WERI-Rb-1 (cell line): ENCODE results near the gene ARHGAP26.

ENCODE experiments used
- DNase-seq: peaks from one replicate; pipeline ENCODE4 v3.0.0-alpha.2; 2020
- H3K27ac ChIP-seq: fragments of 250-450 bp; sonication (Bioruptor Pico); 2 replicates; pipeline ENCODE4 v1.5.1; 2020; ENCODE audit warnings: mild to moderate bottlenecking, moderate library complexity
- H3K27me3 ChIP-seq: fragments of 250-450 bp; sonication (Bioruptor Pico); 2 replicates; pipeline ENCODE4 v1.5.1; 2021; ENCODE audit warnings: mild to moderate bottlenecking, low read depth, moderate library complexity; ENCODE audit not compliant: insufficient read depth, severe bottlenecking
- H3K36me3 ChIP-seq: fragments of 250-450 bp; sonication (Bioruptor Pico); 2 replicates; pipeline ENCODE4 v1.5.1; 2020; ENCODE audit warnings: mild to moderate bottlenecking, moderate library complexity
- H3K4me3 ChIP-seq: 2 replicates; pipeline ENCODE4 v1.5.1; 2011; ENCODE audit warnings: low read depth, mild to moderate bottlenecking, control low read depth, low read length
- H3K9me3 ChIP-seq: fragments of 250-450 bp; sonication (Bioruptor Pico); 2 replicates; pipeline ENCODE4 v1.5.1; 2021; ENCODE audit warnings: mild to moderate bottlenecking, moderate library complexity; ENCODE audit not compliant: severe bottlenecking
- CTCF ChIP-seq: IDR thresholded peaks from 2 replicates; pipeline ENCODE4 v1.5.1; 2011; ENCODE audit warnings: low read depth, mild to moderate bottlenecking, control low read depth, inconsistent platforms, low read length

Gene ARHGAP26

GRCh38 chr5:143230676-143230996 lies 460.5 kb downstream of the ARHGAP26 start:
- H3K27ac ChIP-seq: no peak overlapping the region
- H3K27me3 ChIP-seq: no peaks in the 10 kb centered on the region
- no peaks in the 10 kb centered on the region for H3K9me3 ChIP-seq
- H3K4me3 ChIP-seq: no peak overlapping the region
- TF ChIP-seq CTCF: no peak
- H3K36me3 ChIP-seq: no peaks in the 10 kb centered on the region
- no peak for DNase-seq

- Histone ChIP-seq H3K27ac (no peak overlapping the region), H3K9me3 (no peaks in the 10 kb centered on the region), H3K36me3 (no peaks in the 10 kb centered on the region), H3K4me3 (no peak overlapping the region), H3K27me3 (no peaks in the 10 kb centered on the region)
- TF ChIP-seq CTCF: no peak
- DNase-seq: no peak
These were observed 461.2 kb downstream of the ARHGAP26 start for GRCh38 chr5:143231416-143231815.

- DNase-seq: no peak
These were observed 462.0 kb downstream of the ARHGAP26 start for GRCh38 chr5:143231973-143232812.

GRCh38 chr5:143233031-143233430 lies 462.9 kb downstream of the ARHGAP26 start:
- Histone ChIP-seq H3K9me3 (no peaks in the 10 kb centered on the region), H3K36me3 (no peaks in the 10 kb centered on the region), H3K27me3 (no peaks in the 10 kb centered on the region), H3K27ac (no peak overlapping the region), H3K4me3 (no peak overlapping the region)
- no peak for TF ChIP-seq CTCF
- no peak for DNase-seq

More at GRCh38 chr5:143231973-143232812, 462.0 kb downstream of the ARHGAP26 start:
- no peaks in the 10 kb centered on the region for H3K27me3 ChIP-seq
- no peak overlapping the region for H3K27ac ChIP-seq
- no peaks in the 10 kb centered on the region for H3K36me3 ChIP-seq
- H3K9me3 ChIP-seq: no peaks in the 10 kb centered on the region
- no peak for TF ChIP-seq CTCF
- H3K4me3 ChIP-seq: no peak overlapping the region

- Histone ChIP-seq H3K9me3 (no peaks in the 10 kb centered on the region), H3K4me3 (no peak overlapping the region), H3K36me3 (no peaks in the 10 kb centered on the region), H3K27ac (no peak overlapping the region), H3K27me3 (no peaks in the 10 kb centered on the region)
- no peak for TF ChIP-seq CTCF
- no peak for DNase-seq
These were observed 464.1 kb downstream of the ARHGAP26 start for GRCh38 chr5:143234162-143234842.
